Liver (tissue), 3 donors: ENCODE measurements around the gene XYLT2.

ENCODE experiments used
- HNF4A ChIP-seq, 2 donors: conservative IDR thresholded peaks; 2 replicates each; pipeline ENCODE4 v1.6.1; 2016; ENCODE audit warnings: antibody characterized with exemption in 2 of 2, mild to moderate bottlenecking in 2 of 2
- JUND ChIP-seq, 2 donors: IDR thresholded peaks; 2 replicates each; pipeline ENCODE4 v1.6.1; 2016; ENCODE audit warnings: antibody characterized with exemption in 2 of 2
- RAD21 ChIP-seq, 2 donors: IDR thresholded peaks; 2 replicates each; pipeline ENCODE4 v1.6.1; 2016; ENCODE audit warnings: antibody characterized with exemption in 2 of 2, mild to moderate bottlenecking in 2 of 2
- SP1 ChIP-seq: IDR thresholded peaks from 2 replicates; pipeline ENCODE4 v1.6.1; 2018; ENCODE audit warnings: antibody characterized with exemption, mild to moderate bottlenecking
- TF ChIP-seq, protein P1 (sequence below): fragments of 150-350 bp; IDR thresholded peaks from 2 replicates; pipeline ENCODE4 v1.5.1; 2017; ENCODE audit warnings: improper control_type of control experiment, low read depth, low read length; ENCODE audit not compliant: missing input control
- TF ChIP-seq, protein P2 (sequence below): IDR thresholded peaks from 2 replicates; pipeline ENCODE4 v1.6.1; 2016; ENCODE audit warnings: antibody characterized with exemption
- donor health status: healthy.
- donor health status: healthy.

DNA sequence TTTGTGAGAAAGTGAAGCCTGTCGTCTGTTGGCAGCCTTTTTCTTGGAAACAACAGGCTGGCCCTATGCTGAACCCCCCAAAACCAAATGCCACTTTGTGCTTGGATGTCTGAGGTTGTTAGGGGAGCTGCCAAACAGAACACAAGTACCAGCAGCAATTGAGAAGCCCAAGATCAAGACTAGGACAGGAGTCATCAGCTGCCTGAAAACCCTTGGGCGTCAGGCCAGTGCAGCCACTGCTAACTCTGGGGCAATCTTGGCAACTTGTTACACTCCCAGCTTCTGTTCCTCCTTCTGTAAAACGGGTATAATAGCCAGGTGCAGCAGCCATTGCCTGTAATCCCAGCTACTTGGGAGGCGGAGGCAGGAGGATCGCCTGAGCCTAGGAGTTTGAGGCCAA lies 60.7 kb downstream of the XYLT2 start:
- TF ChIP-seq, protein P1, sequence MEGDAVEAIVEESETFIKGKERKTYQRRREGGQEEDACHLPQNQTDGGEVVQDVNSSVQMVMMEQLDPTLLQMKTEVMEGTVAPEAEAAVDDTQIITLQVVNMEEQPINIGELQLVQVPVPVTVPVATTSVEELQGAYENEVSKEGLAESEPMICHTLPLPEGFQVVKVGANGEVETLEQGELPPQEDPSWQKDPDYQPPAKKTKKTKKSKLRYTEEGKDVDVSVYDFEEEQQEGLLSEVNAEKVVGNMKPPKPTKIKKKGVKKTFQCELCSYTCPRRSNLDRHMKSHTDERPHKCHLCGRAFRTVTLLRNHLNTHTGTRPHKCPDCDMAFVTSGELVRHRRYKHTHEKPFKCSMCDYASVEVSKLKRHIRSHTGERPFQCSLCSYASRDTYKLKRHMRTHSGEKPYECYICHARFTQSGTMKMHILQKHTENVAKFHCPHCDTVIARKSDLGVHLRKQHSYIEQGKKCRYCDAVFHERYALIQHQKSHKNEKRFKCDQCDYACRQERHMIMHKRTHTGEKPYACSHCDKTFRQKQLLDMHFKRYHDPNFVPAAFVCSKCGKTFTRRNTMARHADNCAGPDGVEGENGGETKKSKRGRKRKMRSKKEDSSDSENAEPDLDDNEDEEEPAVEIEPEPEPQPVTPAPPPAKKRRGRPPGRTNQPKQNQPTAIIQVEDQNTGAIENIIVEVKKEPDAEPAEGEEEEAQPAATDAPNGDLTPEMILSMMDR: no peak
- TF ChIP-seq, protein P2, sequence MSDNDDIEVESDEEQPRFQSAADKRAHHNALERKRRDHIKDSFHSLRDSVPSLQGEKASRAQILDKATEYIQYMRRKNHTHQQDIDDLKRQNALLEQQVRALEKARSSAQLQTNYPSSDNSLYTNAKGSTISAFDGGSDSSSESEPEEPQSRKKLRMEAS: no peak
- TF ChIP-seq SP1 (no peak), RAD21 (IDR thresholded peaks at IDR 0.05) (no peak), JUND (IDR thresholded peaks at IDR 0.05) (no peak), HNF4A (conservative IDR thresholded peaks at IDR 0.05) (no peak)
